B cell (primary cell): ENCODE measurements around the gene FOSB. TPM values are rescaled to one million over a fixed set of nuclear protein-coding genes. Genes with fewer than 3 reads are reported as not detected.

ENCODE experiments used
- ATAC-seq: fragments of 200-7000 bp; cut with Tn5 transposase; one replicate; pipeline ENCODE4 v1.10.0; 2021; ENCODE audit warnings: low read depth, mild to moderate bottlenecking, moderate number of reproducible peaks, moderate library complexity
- CTCF ChIA-PET: fragments of 350-600 bp; sonication (Branson Sonifier 250); formaldehyde crosslinking; loops from one replicate; lab custom pipeline; 2021; ENCODE audit warnings: antibody characterized with exemption, inconsistent platforms; lab: Charles Lee
- POLR2A ChIA-PET: fragments of 350-600 bp; sonication (Branson Sonifier 250); formaldehyde crosslinking; loops from one replicate; lab custom pipeline; 2021; ENCODE audit warnings: antibody characterized with exemption; lab: Charles Lee
- DNase-seq: peaks from one replicate; pipeline ENCODE4 v3.0.0; 2013
- H2AFZ ChIP-seq: 2 replicates; pipeline ENCODE4 v1.6.1; 2012; ENCODE audit warnings: mild to moderate bottlenecking, low read depth, low read length; ENCODE audit not compliant: insufficient read depth, poor library complexity, severe bottlenecking
- H3K27ac ChIP-seq, 2 donors: 1 replicate in 1 of 2; 2 replicates in 1 of 2; pipeline ENCODE4 v1.5.1; 2012 to 2013; ENCODE audit warnings: low read length in 2 of 2, mild to moderate bottlenecking in 2 of 2, moderate library complexity in 1 of 2
- H3K27me3 ChIP-seq, 4 experiments: fragments of 200-600 bp in 1 of 4; sonication (generic) in 1 of 4; replicated peaks in 1 of 4; 1 replicate in 2 of 4; 2 replicates in 2 of 4; pipeline versions ENCODE4 v1.6.1 to v1.7.0; 2013 to 2016; ENCODE audit warnings: low read length in 3 of 4, mild to moderate bottlenecking in 2 of 4, mixed read lengths in 1 of 4, moderate library complexity in 1 of 4; ENCODE audit not compliant: insufficient read depth in 4 of 4, control insufficient read depth in 3 of 4; ENCODE audit errors: control extremely low read depth in 1 of 4
- H3K36me3 ChIP-seq, 2 experiments: replicated peaks in 1 of 2; 1 replicate in 1 of 2; 2 replicates in 1 of 2; pipeline versions ENCODE4 v1.6.1 to v1.7.1; 2013; ENCODE audit warnings: low read length in 1 of 2; ENCODE audit not compliant: insufficient read depth in 2 of 2, control insufficient read depth in 1 of 2; ENCODE audit errors: control extremely low read depth in 1 of 2, extremely low read depth in 1 of 2
- H3K4me1 ChIP-seq, 2 donors: fragments of 200-600 bp in 1 of 2; sonication (generic) in 1 of 2; 1 replicate in 1 of 2; 2 replicates in 1 of 2; pipeline versions ENCODE4 v1.5.1 to v1.6.1; 2013 to 2017; ENCODE audit warnings: low read length in 2 of 2; ENCODE audit not compliant: control insufficient read depth in 2 of 2, insufficient read depth in 2 of 2
- H3K4me2 ChIP-seq: replicated peaks from 2 replicates; pipeline ENCODE3; 2012; ENCODE audit warnings: mild to moderate bottlenecking, low read depth, low read length; ENCODE audit not compliant: poor library complexity, severe bottlenecking
- H3K4me3 ChIP-seq, 5 experiments: fragments of 200-600 bp in 1 of 5; sonication (generic) in 1 of 5; 1 replicate in 3 of 5; 2 replicates in 2 of 5; pipeline versions ENCODE4 v1.5.1 to v1.7.0; 2011 to 2016; ENCODE audit warnings: low read length in 4 of 5, mild to moderate bottlenecking in 4 of 5, low read depth in 2 of 5, control low read depth in 1 of 5, moderate library complexity in 1 of 5; ENCODE audit not compliant: insufficient read depth in 1 of 5; ENCODE audit errors: control extremely low read depth in 1 of 5, extremely low read depth in 1 of 5
- H3K79me2 ChIP-seq: fragments of 200-600 bp; sonication (generic); one replicate; pipeline ENCODE4 v1.6.0; 2016; ENCODE audit warnings: low read length; ENCODE audit not compliant: control insufficient read depth, insufficient read depth
- H3K9ac ChIP-seq: fragments of 200-600 bp; sonication (generic); 2 replicates; pipeline ENCODE4 v1.6.1; 2017; ENCODE audit warnings: mild to moderate bottlenecking, low read length, moderate library complexity
- H3K9me3 ChIP-seq, 3 donors: one replicate each; pipeline versions ENCODE4 v1.6.1 to v1.7.1; 2013; ENCODE audit warnings: low read length in 2 of 3; ENCODE audit not compliant: control insufficient read depth in 2 of 3, insufficient read depth in 1 of 3; ENCODE audit errors: control extremely low read depth in 1 of 3
- H4K20me1 ChIP-seq: 2 replicates; pipeline ENCODE4 v1.6.0; 2012; ENCODE audit warnings: mild to moderate bottlenecking, low read length; ENCODE audit not compliant: insufficient read depth, control insufficient read depth, poor library complexity, severe bottlenecking
- H3K27ac Mint-ChIP-seq: one replicate; pipeline ENCODE4 v1.8.0; 2021; ENCODE audit warnings: mixed read lengths
- H3K27me3 Mint-ChIP-seq: one replicate; pipeline ENCODE4 v1.8.0; 2021; ENCODE audit warnings: mixed read lengths
- H3K4me1 Mint-ChIP-seq: one replicate; pipeline ENCODE4 v1.8.0; 2021; ENCODE audit warnings: mixed read lengths
- H3K4me3 Mint-ChIP-seq: one replicate; pipeline ENCODE4 v1.8.0; 2021; ENCODE audit warnings: mixed read lengths
- H3K9me3 Mint-ChIP-seq: one replicate; pipeline ENCODE4 v1.8.0; 2022; ENCODE audit warnings: mixed read lengths; ENCODE audit not compliant: insufficient read depth
- CTCF ChIP-seq: fragments of 200-600 bp; IDR thresholded peaks from one replicate; pipeline ENCODE4 v1.8.0; 2022; ENCODE audit warnings: antibody characterized with exemption, mild to moderate bottlenecking
- EZH2 ChIP-seq: IDR thresholded peaks from 2 replicates; pipeline ENCODE4 v1.6.1; 2012; ENCODE audit warnings: borderline replicate concordance, low read depth, mild to moderate bottlenecking, moderate library complexity, low read length; ENCODE audit not compliant: insufficient read depth, poor library complexity, severe bottlenecking
- WGBS: methylation state at CpG from one replicate; pipeline ENCODE4 v1.1.5; 2013; ENCODE audit warnings: missing lambda C conversion rate; ENCODE audit not compliant: insufficient coverage; 5-methylcytosine and 5-hydroxymethylcytosine counted together
- intact Hi-C: fragments of 100-400 bp; cut with micrococcal nuclease; formaldehyde crosslinking; loops from one replicate; pipeline ENCODE4 v1.10.0; 2022
- polyA plus RNA-seq: library from polyadenylated mRNA; depleted of rRNA; stranded (reverse); fragments of >200 nt; gene quantifications from 2 replicates; pipeline ENCODE4 v1.2.3, GENCODE V29; 2012
- total RNA-seq, 2 donors: library from RNA; stranded (reverse); fragments of 120-200 nt in 1 of 2; gene quantifications; 1 replicate in 1 of 2; 2 replicates in 1 of 2; pipeline versions ENCODE4 v1.2.3 to v1.2.4, GENCODE V29; 2013 to 2022

Gene FOSB
- total and polyA plus RNA-seq, 2 donors (not counting 1 experiment from before 2014, with no cell fraction given) = 39.6 to 2,860 TPM

- Histone ChIP-seq H3K79me2 (peaks cover 7% of the 10 kb centered on the region), H3K4me3 (peak overlapping the region; percentile 27 to 82 (median 55)), H3K27ac (peak overlapping the region; percentile 76 to 95), H3K9me3 (no peaks in the 10 kb centered on the region), H3K4me2 (peak overlapping the region; percentile 100), H3K9ac (peak overlapping the region; percentile 73), H3K4me1 (peaks cover 30 to 44% of the 10 kb centered on the region in 2 donors), H3K36me3 (no peaks in the 10 kb centered on the region), H4K20me1 (no peaks in the 10 kb centered on the region), H2AFZ (peak overlapping the region; percentile 26), H3K27me3 (no peaks in the 10 kb centered on the region)
- Mint-ChIP-seq H3K4me3 (peak overlapping the region; percentile 78), H3K9me3 (no peaks in the 10 kb centered on the region), H3K4me1 (peaks cover 55% of the 10 kb centered on the region), H3K27ac (peak overlapping the region; percentile 95), H3K27me3 (no peaks in the 10 kb centered on the region)
- POLR2A ChIA-PET = interaction anchor here (0.7 kb wide), 1 partner anchor 68 kb away, joined by 7 read pairs; no protein-coding TSS in a partner anchor
- 8% methylated on average over 41 of the region's 47 CpGs for WGBS
- peak; percentile 56 for ATAC-seq
- no peak for TF ChIP-seq EZH2
- no peak for TF ChIP-seq CTCF
- CTCF ChIA-PET = interaction anchor here (0.6 to 6.4 kb wide), 5 partner anchors 23 to 80 kb away, joined by 3 to 66 read pairs (median 9); partner anchors contain the start of gene FOSB
- intact Hi-C loops = loop anchor here (5.0 kb wide), 1 partner anchor 37 kb away; the partner anchor contains the start of genes POLR1G and PPP1R13L
- peak; percentile 94 for DNase-seq
Observed at GRCh38 chr19:45444318-45445041, 23.3 kb upstream of the FOSB start.

GRCh38 chr19:45445139-45445538 lies 22.7 kb upstream of the FOSB start:
- Histone ChIP-seq H4K20me1 (no peaks in the 10 kb centered on the region), H3K4me3 (no peak overlapping the region), H3K9me3 (no peaks in the 10 kb centered on the region), H3K79me2 (peaks cover 7% of the 10 kb centered on the region), H2AFZ (no peak overlapping the region), H3K27me3 (no peaks in the 10 kb centered on the region), H3K4me2 (peak overlapping the region; percentile 100), H3K9ac (peak overlapping the region; percentile 73), H3K4me1 (peaks cover 33 to 48% of the 10 kb centered on the region in 2 donors), H3K27ac (no peak overlapping the region), H3K36me3 (no peaks in the 10 kb centered on the region)
- DNase-seq (no peak), ATAC-seq (no peak)
- WGBS = 94% methylated on average over 4 of the region's 4 CpGs
- POLR2A ChIA-PET = interaction anchor here (1.1 to 1.2 kb wide), 2 partner anchors 23 to 24 kb away, joined by 3 read pairs; partner anchors contain the start of gene FOSB
- CTCF ChIA-PET = interaction anchor here (0.8 to 6.4 kb wide), 7 partner anchors 14 to 41 kb away, joined by 3 to 66 read pairs (median 3); partner anchors contain the start of gene FOSB
- H3K4me3 Mint-ChIP-seq = peak overlapping the region; percentile 78
- intact Hi-C loops = no loop called here
- no peaks in the 10 kb centered on the region for H3K27me3 Mint-ChIP-seq
- TF ChIP-seq CTCF (no peak), EZH2 (no peak)
- H3K9me3 Mint-ChIP-seq = no peaks in the 10 kb centered on the region
- H3K27ac Mint-ChIP-seq = peak overlapping the region; percentile 95
- peaks cover 59% of the 10 kb centered on the region for H3K4me1 Mint-ChIP-seq
